Measurements from ENCODE around the gene C14orf132.

Gene C14orf132

GRCh38 chr14:96039633-96040311 is 610 bp downstream of the C14orf132 start:
- DNase-seq (ENCODE audit: low read depth, low spot score), result peak; percentile 65

GRCh38 chr14:96040828-96041371 is 1.7 kb downstream of the C14orf132 start:
- peak; percentile 59 for DNase-seq (ENCODE audit: low read depth, low spot score)

GRCh38 chr14:96042248-96042930 is 3.2 kb downstream of the C14orf132 start:
- peak; percentile 32 for DNase-seq (ENCODE audit: low read depth, low spot score)

GRCh38 chr14:96046630-96047029 is 7.5 kb downstream of the C14orf132 start:
- DNase-seq (ENCODE audit: low read depth, low spot score), result no peak

GRCh38 chr14:96047101-96047500 is 7.9 kb downstream of the C14orf132 start:
- no peak for DNase-seq (ENCODE audit: low read depth, low spot score)

GRCh38 chr14:96049932-96050331 is 10.8 kb downstream of the C14orf132 start:
- DNase-seq (ENCODE audit: low read depth, low spot score), result no peak

GRCh38 chr14:96050482-96050881 is 11.3 kb downstream of the C14orf132 start:
- no peak for DNase-seq (ENCODE audit: low read depth, low spot score)

GRCh38 chr14:96051231-96051630 is 12.1 kb downstream of the C14orf132 start:
- no peak for DNase-seq (ENCODE audit: low read depth, low spot score)

GRCh38 chr14:96051642-96052540 is 12.7 kb downstream of the C14orf132 start:
- no peak for DNase-seq (ENCODE audit: low read depth, low spot score)

GRCh38 chr14:96052541-96053247 is 13.5 kb downstream of the C14orf132 start:
- DNase-seq (ENCODE audit: low read depth, low spot score), result no peak

GRCh38 chr14:96053248-96053599 is 14.1 kb downstream of the C14orf132 start:
- no peak for DNase-seq (ENCODE audit: low read depth, low spot score)

GRCh38 chr14:96053600-96054381 is 14.6 kb downstream of the C14orf132 start:
- peak; percentile 97 for DNase-seq (ENCODE audit: low read depth, low spot score)

- no peak for DNase-seq (ENCODE audit: low read depth, low spot score)
Measured at GRCh38 chr14:96054661-96055060, 15.5 kb downstream of the C14orf132 start.

- DNase-seq (ENCODE audit: low read depth, low spot score), result no peak
Measured at GRCh38 chr14:96055065-96055752, 16.0 kb downstream of the C14orf132 start.

GRCh38 chr14:96055753-96056508 is 16.8 kb downstream of the C14orf132 start:
- no peak for DNase-seq (ENCODE audit: low read depth, low spot score)

GRCh38 chr14:96056509-96057422 is 17.6 kb downstream of the C14orf132 start:
- no peak for DNase-seq (ENCODE audit: low read depth, low spot score)

- no peak for DNase-seq (ENCODE audit: low read depth, low spot score)
Measured at GRCh38 chr14:96057738-96058137, 18.6 kb downstream of the C14orf132 start.

- DNase-seq (ENCODE audit: low read depth, low spot score), result no peak
Measured at GRCh38 chr14:96058576-96059200, 19.5 kb downstream of the C14orf132 start.

Measured in astrocyte of the hippocampus (primary cell).